ENCODE data around the gene CALHM2. TPM values are rescaled to one million over a fixed set of nuclear protein-coding genes. Genes with fewer than 3 reads are reported as not detected.

The CALHM2 gene
- total and polyA plus RNA-seq, 2 of the 13 experiments (the other 11 are each of a cell fraction or from before 2014, with no cell fraction given): 0.15 TPM; not detected in 1

DNA sequence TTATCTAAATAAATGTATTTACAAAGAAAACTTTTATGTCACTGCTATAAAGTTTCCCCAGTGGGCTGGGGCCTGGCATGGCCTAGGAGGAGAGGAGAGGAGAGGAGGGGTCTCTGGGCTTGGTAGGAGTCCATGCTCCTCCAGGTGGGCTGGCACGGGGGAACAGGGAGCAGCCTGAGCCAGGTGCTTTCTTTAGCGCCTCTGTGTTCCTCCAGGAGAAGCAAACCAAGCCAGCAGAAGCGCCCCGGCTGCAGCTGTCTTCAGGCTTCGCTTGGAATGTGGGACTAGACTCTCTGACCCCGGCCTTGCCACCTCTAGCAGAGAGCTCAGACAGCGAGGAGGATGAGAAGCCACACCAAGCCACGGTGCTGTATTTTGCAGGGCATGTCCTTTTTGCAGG lies 10.6 kb downstream of the CALHM2 start:
- Histone ChIP-seq H2AFZ (ENCODE audit: low read length) (no peak overlapping the region), H3K27me3 (ENCODE audit: control insufficient read depth in 1 of 2, insufficient read depth in 2 of 2, low read length in 2 of 2) (no peaks in the 10 kb centered on the region), H3K9me3 (ENCODE audit: low read length) (no peaks in the 10 kb centered on the region), H3K79me2 (ENCODE audit: insufficient read depth, low read length) (no peaks in the 10 kb centered on the region), H3K4me1 (ENCODE audit: insufficient read depth, low read length) (peaks cover 21% of the 10 kb centered on the region), H3K4me2 (ENCODE audit: low read depth, low read length) (no peak overlapping the region), H3K4me3 (replicated peaks in 1 of 3; ENCODE audit: insufficient read depth in 1 of 3, low read depth in 2 of 3, low read length in 3 of 3) (no peak overlapping the region), H3K27ac (ENCODE audit: extremely low read length, insufficient read depth, low read length) (no peak overlapping the region), H3K9ac (ENCODE audit: insufficient read depth, low read depth, low read length) (no peak overlapping the region), H3K36me3 (replicated peaks in 1 of 2; ENCODE audit: control insufficient read depth in 1 of 2, insufficient read depth in 2 of 2, low read length in 2 of 2) (peaks cover 43 to 84% of the 10 kb centered on the region in 2 experiments), H4K20me1 (ENCODE audit: insufficient read depth, low read length) (no peaks in the 10 kb centered on the region)
- POLR2A ChIA-PET: no interaction called here
- DNase-seq (ENCODE audit: low spot score) (no peak), FAIRE-seq (no peak), ATAC-seq (no peak)
- 82% methylated on average over 8 of the region's 8 CpGs for WGBS (ENCODE audit: low lambda C conversion rate)
- no TSS peak for BruUV-seq (replicated peaks)
- CTCF ChIA-PET (ENCODE audit: low intra/inter-chr PET ratio, low total read pairs): no interaction called here
- in situ Hi-C loops (cut with HindIII; ENCODE audit: extremely low pct_ligation_motif_present, low pct_unique_long_range_greater_than_20kb): no loop called here
- intact Hi-C loops (cut with micrococcal nuclease; ENCODE audit: unreplicated experiment): no loop called here
- TF ChIP-seq CTCF (CRISPR knock-in tag; IDR thresholded peaks at IDR 0.05): no peak
- no peak for TF ChIP-seq ZNF761 (CRISPR knock-in tag; conservative IDR thresholded peaks at IDR 0.05)
- TF ChIP-seq, protein P1, sequence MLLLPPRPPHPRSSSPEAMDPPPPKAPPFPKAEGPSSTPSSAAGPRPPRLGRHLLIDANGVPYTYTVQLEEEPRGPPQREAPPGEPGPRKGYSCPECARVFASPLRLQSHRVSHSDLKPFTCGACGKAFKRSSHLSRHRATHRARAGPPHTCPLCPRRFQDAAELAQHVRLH (CRISPR knock-in tag; IDR thresholded peaks at IDR 0.05; ENCODE audit: borderline replicate concordance, low read depth): no peak
- no peak for TF ChIP-seq ZNF280B (CRISPR knock-in tag; IDR thresholded peaks at IDR 0.05; ENCODE audit: borderline replicate concordance)
- TF ChIP-seq ZNF83 (CRISPR knock-in tag; IDR thresholded peaks at IDR 0.05; ENCODE audit: borderline replicate concordance): no peak
- no peak for TF ChIP-seq RELA (CRISPR knock-in tag; IDR thresholded peaks at IDR 0.05)
- TF ChIP-seq CCDC6 (CRISPR knock-in tag; IDR thresholded peaks at IDR 0.05): no peak
- TF ChIP-seq, protein P2, sequence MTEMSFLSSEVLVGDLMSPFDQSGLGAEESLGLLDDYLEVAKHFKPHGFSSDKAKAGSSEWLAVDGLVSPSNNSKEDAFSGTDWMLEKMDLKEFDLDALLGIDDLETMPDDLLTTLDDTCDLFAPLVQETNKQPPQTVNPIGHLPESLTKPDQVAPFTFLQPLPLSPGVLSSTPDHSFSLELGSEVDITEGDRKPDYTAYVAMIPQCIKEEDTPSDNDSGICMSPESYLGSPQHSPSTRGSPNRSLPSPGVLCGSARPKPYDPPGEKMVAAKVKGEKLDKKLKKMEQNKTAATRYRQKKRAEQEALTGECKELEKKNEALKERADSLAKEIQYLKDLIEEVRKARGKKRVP (CRISPR knock-in tag; IDR thresholded peaks at IDR 0.05): no peak
- TF ChIP-seq ATRX (CRISPR knock-in tag; IDR thresholded peaks at IDR 0.05; ENCODE audit: borderline replicate concordance): no peak
- no peak for TF ChIP-seq DZIP1 (CRISPR knock-in tag; IDR thresholded peaks at IDR 0.05)
